H9 (cell line): ENCODE measurements around the gene GRIK1. TPM values are rescaled to one million over a fixed set of nuclear protein-coding genes. Genes with fewer than 3 reads are reported as not detected.

ENCODE experiments used
- DNase-seq: peaks from one replicate; pipeline ENCODE4 v3.0.0-alpha.2; 2017
- H2AFZ ChIP-seq: one replicate; pipeline ENCODE4 v1.6.1; 2013; ENCODE audit warnings: mild to moderate bottlenecking, low read length, control low read depth, moderate library complexity
- H2AK5ac ChIP-seq: 2 replicates; pipeline ENCODE4 v1.6.1; 2013; ENCODE audit warnings: low read length, control low read depth, mixed read lengths; ENCODE audit not compliant: insufficient read length
- H2BK120ac ChIP-seq: one replicate; pipeline ENCODE4 v1.6.1; 2013; ENCODE audit warnings: low read depth, mild to moderate bottlenecking, low read length, control low read depth, inconsistent platforms; ENCODE audit not compliant: poor library complexity, severe bottlenecking
- H2BK12ac ChIP-seq: 2 replicates; pipeline ENCODE4 v1.6.1; 2013; ENCODE audit warnings: low read length, control low read depth, mixed read lengths, low read depth; ENCODE audit not compliant: insufficient read length
- H2BK15ac ChIP-seq: 2 replicates; pipeline ENCODE4 v1.6.1; 2013; ENCODE audit warnings: low read depth, low read length, control low read depth
- H2BK20ac ChIP-seq: one replicate; pipeline ENCODE4 v1.6.1; 2013; ENCODE audit warnings: low read depth, mild to moderate bottlenecking, low read length, control low read depth, inconsistent platforms; ENCODE audit not compliant: poor library complexity, severe bottlenecking
- H2BK5ac ChIP-seq: 2 replicates; pipeline ENCODE4 v1.6.1; 2013; ENCODE audit warnings: low read length, control low read depth, mixed read lengths; ENCODE audit not compliant: insufficient read length
- H3K14ac ChIP-seq: 2 replicates; pipeline ENCODE4 v1.6.1; 2013; ENCODE audit warnings: low read length, control low read depth; ENCODE audit not compliant: insufficient read depth
- H3K18ac ChIP-seq: 2 replicates; pipeline ENCODE4 v1.6.1; 2013; ENCODE audit warnings: low read depth, mild to moderate bottlenecking, mixed read lengths, low read length, control low read depth; ENCODE audit not compliant: insufficient read length
- H3K23ac ChIP-seq: 2 replicates; pipeline ENCODE4 v1.6.1; 2013; ENCODE audit warnings: low read length, control low read depth, mixed read lengths, low read depth; ENCODE audit not compliant: insufficient read length
- H3K23me2 ChIP-seq: 2 replicates; pipeline ENCODE4 v1.6.1; 2013; ENCODE audit warnings: low read depth, mild to moderate bottlenecking, mixed read lengths, low read length, control low read depth; ENCODE audit not compliant: insufficient read length, poor library complexity, severe bottlenecking
- H3K27ac ChIP-seq: 2 replicates; pipeline ENCODE4 v1.5.1; 2013; ENCODE audit warnings: low read length, control low read depth, mixed read lengths, low read depth; ENCODE audit not compliant: insufficient read length
- H3K27me3 ChIP-seq: 2 replicates; pipeline ENCODE4 v1.6.1; 2013; ENCODE audit warnings: low read length, control low read depth, inconsistent platforms; ENCODE audit not compliant: insufficient read depth
- H3K4ac ChIP-seq: 2 replicates; pipeline ENCODE4 v1.6.1; 2013; ENCODE audit warnings: low read depth, mild to moderate bottlenecking, control low read depth, inconsistent platforms, low read length, moderate library complexity
- H3K4me1 ChIP-seq: 2 replicates; pipeline ENCODE4 v1.6.1; 2013; ENCODE audit warnings: low read length, control low read depth, inconsistent platforms; ENCODE audit not compliant: insufficient read depth
- H3K4me2 ChIP-seq: 2 replicates; pipeline ENCODE4 v1.6.1; 2013; ENCODE audit warnings: low read length, control low read depth, mixed read lengths; ENCODE audit not compliant: insufficient read length, insufficient read depth
- H3K56ac ChIP-seq: 2 replicates; pipeline ENCODE4 v1.6.1; 2013; ENCODE audit warnings: low read depth, mild to moderate bottlenecking, mixed read lengths, low read length, control low read depth; ENCODE audit not compliant: insufficient read length
- H3K79me1 ChIP-seq: 2 replicates; pipeline ENCODE4 v1.6.1; 2013; ENCODE audit warnings: low read depth, mild to moderate bottlenecking, moderate library complexity, low read length, control low read depth, inconsistent platforms; ENCODE audit not compliant: insufficient read depth, poor library complexity, severe bottlenecking
- H3K79me2 ChIP-seq: 2 replicates; pipeline ENCODE4 v1.6.1; 2013; ENCODE audit warnings: low read length, control low read depth, inconsistent platforms; ENCODE audit not compliant: insufficient read depth
- H3K9ac ChIP-seq: 2 replicates; pipeline ENCODE4 v1.6.1; 2013; ENCODE audit warnings: low read length, control low read depth, mixed read lengths; ENCODE audit not compliant: insufficient read length; ENCODE audit errors: extremely low read depth
- H3K9me3 ChIP-seq: one replicate; pipeline ENCODE4 v1.6.1; 2013; ENCODE audit warnings: low read depth, low read length, inconsistent platforms; ENCODE audit not compliant: control insufficient read depth
- H3T11ph ChIP-seq: one replicate; pipeline ENCODE4 v1.6.1; 2013; ENCODE audit warnings: mild to moderate bottlenecking, low read length, control low read depth, inconsistent platforms
- H4K20me1 ChIP-seq: one replicate; pipeline ENCODE4 v1.6.1; 2013; ENCODE audit not compliant: control insufficient read depth, insufficient read length, insufficient read depth
- H4K5ac ChIP-seq: 2 replicates; pipeline ENCODE4 v1.6.1; 2013; ENCODE audit warnings: low read depth, mild to moderate bottlenecking, mixed read lengths, low read length, control low read depth; ENCODE audit not compliant: insufficient read length
- H4K8ac ChIP-seq: replicated peaks from 2 replicates; pipeline ENCODE4 v1.6.1; 2013; ENCODE audit warnings: low read length, control low read depth, mixed read lengths, low read depth; ENCODE audit not compliant: insufficient read length
- H4K91ac ChIP-seq: 2 replicates; pipeline ENCODE4 v1.6.1; 2013; ENCODE audit warnings: low read depth, mild to moderate bottlenecking, moderate library complexity, mixed read lengths, low read length, control low read depth; ENCODE audit not compliant: insufficient read length
- H3K27ac Mint-ChIP-seq, 3 experiments: 2 replicates in 2 of 3; 3 replicates in 1 of 3; pipeline ENCODE4 v1.8.0; 2020 to 2021; ENCODE audit warnings: mixed read lengths in 3 of 3, mild to moderate bottlenecking in 1 of 3, moderate library complexity in 1 of 3
- H3K27me3 Mint-ChIP-seq: 2 replicates; pipeline ENCODE4 v1.8.0; 2021; ENCODE audit warnings: low read depth, mild to moderate bottlenecking, moderate library complexity, mixed read lengths
- H3K36me3 Mint-ChIP-seq, 3 experiments: 2 replicates in 2 of 3; 3 replicates in 1 of 3; pipeline ENCODE4 v1.8.0; 2020 to 2021; ENCODE audit warnings: low read depth in 3 of 3, mixed read lengths in 3 of 3; ENCODE audit not compliant: insufficient read depth in 1 of 3
- H3K4me1 Mint-ChIP-seq, 2 experiments: 2 replicates each; pipeline ENCODE4 v1.8.0; 2020; ENCODE audit warnings: mixed read lengths in 2 of 2
- H3K4me3 Mint-ChIP-seq, 2 experiments: 2 replicates in 1 of 2; 3 replicates in 1 of 2; pipeline ENCODE4 v1.8.0; 2020 to 2021; ENCODE audit warnings: mild to moderate bottlenecking in 2 of 2, mixed read lengths in 2 of 2, moderate library complexity in 1 of 2
- H3K9me3 Mint-ChIP-seq, 2 experiments: 2 replicates in 1 of 2; 3 replicates in 1 of 2; pipeline ENCODE4 v1.8.0; 2020; ENCODE audit warnings: mild to moderate bottlenecking in 2 of 2, mixed read lengths in 2 of 2, moderate library complexity in 1 of 2
- WGBS: extraction: QIAGEN DNeasy Blood & Tissue Kit; methylation state at CpG from one replicate; pipeline ENCODE4 v1.1.7; 2013; ENCODE audit warnings: missing lambda C conversion rate, low lambda C conversion rate, mixed read lengths; ENCODE audit not compliant: insufficient read length; ENCODE audit errors: extremely low coverage; 5-methylcytosine and 5-hydroxymethylcytosine counted together
- total RNA-seq: library from RNA; stranded (reverse); gene quantifications from 2 replicates; pipeline ENCODE4 v1.2.1, GENCODE V29; 2021
- TF ChIP-seq, protein P1 (sequence below): fragments of 200-600 bp; sonication (generic); conservative IDR thresholded peaks from 3 replicates; pipeline ENCODE4 v1.8.0; 2021; ENCODE audit warnings: antibody characterized with exemption, mild to moderate bottlenecking

The GRIK1 gene
- total RNA-seq, 1 experiment from 2014 or later = not detected

DNA sequence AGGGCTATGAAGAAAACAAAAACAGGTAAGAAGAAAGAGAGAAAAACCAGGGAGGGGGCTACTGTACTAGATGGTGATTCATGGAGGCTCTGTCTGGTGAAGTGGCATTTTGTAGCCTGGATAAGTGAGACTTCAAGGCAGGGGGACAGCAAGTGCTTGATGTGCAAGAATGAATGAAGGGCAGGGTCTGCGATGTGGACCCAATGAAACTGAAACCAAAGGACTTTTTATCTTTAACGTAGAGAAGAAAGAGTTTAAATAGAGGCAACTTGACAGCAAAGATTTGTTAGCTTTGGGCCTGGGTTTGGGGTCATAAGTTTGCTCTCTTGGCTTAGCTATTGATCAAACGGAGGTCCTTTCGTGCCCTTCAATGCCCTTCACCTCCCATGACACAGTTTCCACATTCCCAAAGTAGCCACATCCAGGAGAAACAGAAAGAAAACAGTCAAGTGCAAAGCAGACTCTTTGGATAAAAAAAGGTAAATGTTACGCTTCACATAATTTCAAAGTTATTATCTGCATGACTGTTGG lies 291.0 kb downstream of the GRIK1 start:
- no peak overlapping the region; a peak in 1 of 7 replicates for H3K27ac Mint-ChIP-seq
- TF ChIP-seq, protein P1, sequence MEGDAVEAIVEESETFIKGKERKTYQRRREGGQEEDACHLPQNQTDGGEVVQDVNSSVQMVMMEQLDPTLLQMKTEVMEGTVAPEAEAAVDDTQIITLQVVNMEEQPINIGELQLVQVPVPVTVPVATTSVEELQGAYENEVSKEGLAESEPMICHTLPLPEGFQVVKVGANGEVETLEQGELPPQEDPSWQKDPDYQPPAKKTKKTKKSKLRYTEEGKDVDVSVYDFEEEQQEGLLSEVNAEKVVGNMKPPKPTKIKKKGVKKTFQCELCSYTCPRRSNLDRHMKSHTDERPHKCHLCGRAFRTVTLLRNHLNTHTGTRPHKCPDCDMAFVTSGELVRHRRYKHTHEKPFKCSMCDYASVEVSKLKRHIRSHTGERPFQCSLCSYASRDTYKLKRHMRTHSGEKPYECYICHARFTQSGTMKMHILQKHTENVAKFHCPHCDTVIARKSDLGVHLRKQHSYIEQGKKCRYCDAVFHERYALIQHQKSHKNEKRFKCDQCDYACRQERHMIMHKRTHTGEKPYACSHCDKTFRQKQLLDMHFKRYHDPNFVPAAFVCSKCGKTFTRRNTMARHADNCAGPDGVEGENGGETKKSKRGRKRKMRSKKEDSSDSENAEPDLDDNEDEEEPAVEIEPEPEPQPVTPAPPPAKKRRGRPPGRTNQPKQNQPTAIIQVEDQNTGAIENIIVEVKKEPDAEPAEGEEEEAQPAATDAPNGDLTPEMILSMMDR = no peak
- no peaks in the 10 kb centered on the region for H4K20me1 ChIP-seq
- H4K8ac ChIP-seq = no peak overlapping the region
- H3K27me3 Mint-ChIP-seq = no peaks in the 10 kb centered on the region
- H3K56ac ChIP-seq = no peak overlapping the region
- no peaks in the 10 kb centered on the region for H3K36me3 Mint-ChIP-seq
- H2BK5ac ChIP-seq = no peak overlapping the region
- no peak overlapping the region for H3K18ac ChIP-seq
- no peak overlapping the region for H2AK5ac ChIP-seq
- no peak overlapping the region for H3K4me2 ChIP-seq
- no peak overlapping the region for H3K4me3 Mint-ChIP-seq
- H3K27ac ChIP-seq = no peak overlapping the region
- no peak overlapping the region for H2AFZ ChIP-seq
- no peak overlapping the region for H2BK15ac ChIP-seq
- no peak overlapping the region for H2BK20ac ChIP-seq
- H3K23ac ChIP-seq = no peak overlapping the region
- DNase-seq = no peak
- H3K14ac ChIP-seq = no peak overlapping the region
- no peaks in the 10 kb centered on the region for H3K9me3 Mint-ChIP-seq
- no peaks in the 10 kb centered on the region for H3K79me2 ChIP-seq
- no peak overlapping the region for H3K9ac ChIP-seq
- no peaks in the 10 kb centered on the region for H3K27me3 ChIP-seq
- no CpG with 5 or more reads among the region's 5 CpGs for WGBS
- no peak overlapping the region for H3K4ac ChIP-seq
- no peaks in the 10 kb centered on the region for H3K79me1 ChIP-seq
- H4K5ac ChIP-seq = no peak overlapping the region
- no peaks in the 10 kb centered on the region for H3K9me3 ChIP-seq
- H3K4me1 Mint-ChIP-seq = no peaks in the 10 kb centered on the region
- no peak overlapping the region for H3T11ph ChIP-seq
- no peaks in the 10 kb centered on the region for H3K4me1 ChIP-seq
- no peak overlapping the region for H2BK12ac ChIP-seq
- H3K23me2 ChIP-seq = no peaks in the 10 kb centered on the region
- no peak overlapping the region for H4K91ac ChIP-seq
- no peak overlapping the region for H2BK120ac ChIP-seq
